Activated CD4-positive, CD25-positive, alpha-beta regulatory T cell (primary cell): ENCODE results near the gene LRFN3.
"Not testable (repeated sequence)": the region's sequence is repeated elsewhere in the genome, so short reads cannot be mapped to it uniquely, and the experiment has no call there.

Experiments
- DNase-seq, 4 experiments: peaks; one replicate each; lab custom pipeline; 2025; lab: John Stamatoyannopoulos, UW

The LRFN3 gene

GRCh38 chr19:35977446-35978222, 41.5 kb downstream of the LRFN3 start:
- no peak for DNase-seq

DNA sequence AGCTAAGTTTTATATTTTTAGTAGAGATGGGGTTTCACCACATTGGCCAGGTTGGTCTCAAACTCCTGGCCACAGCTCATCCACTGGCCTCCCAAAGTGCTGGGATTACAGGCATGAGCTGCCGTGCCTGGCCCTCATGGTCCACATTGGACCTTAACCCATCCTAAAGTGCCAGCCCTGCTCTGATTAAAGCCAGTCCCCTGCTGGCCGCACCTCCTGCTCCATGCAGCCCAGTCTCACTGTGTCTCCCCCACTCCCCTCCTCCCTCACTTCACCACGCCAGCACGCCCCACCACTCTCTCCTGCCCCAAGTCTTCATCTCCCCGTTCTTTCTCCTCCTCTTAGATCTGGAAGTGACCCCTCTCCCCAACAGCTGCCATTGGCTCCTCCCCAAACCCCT, 42.1 kb downstream of the LRFN3 start:
- no peak for DNase-seq

- no peak for DNase-seq
These were observed 42.7 kb downstream of the LRFN3 start for GRCh38 chr19:35978832-35979365.

GRCh38 chr19:35980997-35981396, 44.8 kb downstream of the LRFN3 start:
- not testable (repeated sequence) for DNase-seq

DNA sequence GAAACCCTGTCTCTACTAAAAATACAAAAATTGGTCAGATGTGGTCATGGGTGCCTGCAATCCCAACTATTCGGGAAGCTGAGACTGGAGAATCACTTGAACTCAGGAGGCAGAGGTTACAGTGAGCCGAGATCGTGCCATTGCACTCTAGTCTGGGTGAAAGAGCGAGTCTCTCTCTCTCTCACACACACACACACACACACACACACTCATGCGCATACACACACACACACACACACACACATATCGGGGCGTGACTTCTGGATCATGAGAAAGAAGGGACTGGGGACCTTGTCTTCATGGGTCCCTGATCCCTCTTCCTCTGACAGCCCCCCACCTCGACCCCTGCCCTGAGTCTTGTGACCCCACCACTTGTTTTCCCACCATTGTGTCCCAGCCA, 47.0 kb downstream of the LRFN3 start:
- no peak for DNase-seq

GRCh38 chr19:35986111-35986510, 49.9 kb downstream of the LRFN3 start:
- no peak for DNase-seq

DNA sequence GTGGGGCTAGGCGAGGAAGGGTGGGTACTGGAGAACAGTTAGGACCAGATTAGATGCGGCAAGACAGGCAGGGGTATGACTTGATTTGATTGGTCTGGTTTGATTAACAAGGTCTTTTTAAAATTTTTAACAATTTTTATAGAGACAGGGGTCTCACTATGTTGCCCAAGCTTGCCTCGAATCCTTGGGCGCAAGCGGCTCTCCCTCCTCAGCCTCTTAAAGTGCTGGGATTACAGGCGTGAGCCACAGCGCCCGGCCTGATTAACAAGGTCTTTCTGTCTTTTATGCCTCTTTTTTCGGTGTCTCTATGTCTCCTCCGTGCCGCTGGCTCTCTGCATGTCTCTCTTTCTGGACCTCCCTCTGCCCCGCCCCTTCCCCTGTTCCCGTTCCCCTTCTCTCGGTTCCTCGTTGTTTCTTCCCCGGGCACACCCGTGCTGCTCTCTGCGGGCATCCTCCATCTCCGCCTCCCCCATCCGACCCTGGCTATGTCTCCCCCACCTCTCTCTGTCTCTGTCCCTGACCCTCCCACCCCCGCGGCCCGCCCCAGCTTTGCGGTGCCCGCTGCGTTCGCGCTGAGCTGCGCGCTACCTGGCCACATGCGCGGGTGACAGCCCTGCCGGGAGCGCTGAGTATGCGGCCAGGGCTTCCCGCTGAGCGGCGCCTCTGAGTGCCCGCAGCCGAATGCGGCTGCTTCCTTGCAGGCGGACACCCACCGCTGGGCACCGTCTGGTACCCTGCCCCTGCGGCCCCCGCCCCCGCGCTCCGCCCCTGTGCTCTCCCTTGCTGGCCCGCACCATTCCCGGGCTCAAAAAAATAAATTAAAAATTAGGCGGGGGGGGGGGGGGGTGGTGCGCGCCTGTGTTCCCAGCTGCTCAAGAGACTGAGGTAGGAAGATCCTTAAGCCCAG, 50.7 kb downstream of the LRFN3 start:
- no peak for DNase-seq

- DNase-seq: no peak
These were observed 51.4 kb downstream of the LRFN3 start for GRCh38 chr19:35987571-35987896.

GRCh38 chr19:35988824-35989223, 52.6 kb downstream of the LRFN3 start:
- no peak for DNase-seq

DNA sequence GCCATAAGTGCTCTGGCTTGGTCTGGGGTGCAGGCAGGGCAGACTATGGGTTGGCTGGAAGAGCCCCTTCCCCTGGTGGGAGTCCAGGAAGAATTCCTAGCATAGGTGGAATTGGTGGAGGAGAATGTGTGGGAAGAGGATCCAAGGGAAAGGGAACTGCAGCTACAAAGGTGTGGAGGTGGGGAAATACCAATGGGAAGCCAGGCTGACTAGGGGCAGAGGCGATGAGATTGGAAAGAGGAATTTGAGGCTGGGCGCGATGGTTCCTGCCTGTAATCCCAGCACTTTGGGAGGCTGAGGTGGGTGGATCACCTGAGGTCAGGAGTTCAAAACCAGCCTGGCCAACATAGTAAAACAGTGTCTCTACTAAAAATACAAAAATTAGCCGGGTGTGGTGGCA, 54.0 kb downstream of the LRFN3 start:
- no peak for DNase-seq

DNA sequence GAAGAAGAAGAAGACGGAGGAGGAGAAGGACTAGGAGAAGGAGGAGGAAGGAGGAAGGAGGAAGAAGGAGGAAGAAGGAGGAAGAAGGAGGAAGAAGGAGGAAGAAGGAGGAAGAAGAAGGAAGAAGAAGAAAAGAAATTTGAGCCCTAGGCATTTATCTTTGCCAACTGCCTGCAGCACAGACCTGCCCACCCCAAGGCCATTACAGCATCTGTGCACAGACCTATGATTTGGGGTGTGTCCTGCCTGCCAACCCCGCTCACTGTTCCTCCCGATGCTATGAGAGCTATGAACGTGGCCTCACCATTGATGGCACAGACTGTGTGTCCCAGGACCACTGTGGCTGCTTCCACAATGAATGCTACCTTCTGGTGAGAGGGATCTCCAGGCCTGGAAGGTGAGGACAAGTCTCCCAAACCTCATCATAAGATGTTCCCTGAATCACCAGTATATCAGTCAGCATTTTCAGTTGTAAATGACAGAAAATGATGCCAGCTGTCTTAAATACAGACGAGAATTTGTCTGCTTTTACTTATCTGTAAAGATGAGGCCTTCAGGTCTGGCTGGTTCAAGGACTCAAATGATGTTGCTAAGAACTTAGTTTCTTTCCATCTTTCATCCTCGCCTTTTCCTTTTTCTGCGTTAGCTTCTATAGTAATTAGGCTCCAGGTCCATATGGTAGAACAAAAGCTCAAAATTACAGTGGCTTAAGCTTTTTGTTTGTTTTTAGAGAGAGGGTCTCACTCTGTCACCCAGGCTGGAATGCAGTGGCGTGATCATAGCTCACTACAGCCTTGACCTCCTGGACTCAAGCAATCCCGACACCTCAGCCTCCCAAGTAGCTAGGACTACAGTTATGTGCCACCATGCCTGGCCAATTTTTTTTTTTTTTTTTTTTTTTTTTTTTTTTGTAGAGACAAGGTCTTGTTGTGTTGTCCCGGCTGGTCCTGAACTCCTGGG, 54.9 kb downstream of the LRFN3 start:
- no peak for DNase-seq

GRCh38 chr19:35991731-35992450, 55.7 kb downstream of the LRFN3 start:
- DNase-seq: no peak

DNA sequence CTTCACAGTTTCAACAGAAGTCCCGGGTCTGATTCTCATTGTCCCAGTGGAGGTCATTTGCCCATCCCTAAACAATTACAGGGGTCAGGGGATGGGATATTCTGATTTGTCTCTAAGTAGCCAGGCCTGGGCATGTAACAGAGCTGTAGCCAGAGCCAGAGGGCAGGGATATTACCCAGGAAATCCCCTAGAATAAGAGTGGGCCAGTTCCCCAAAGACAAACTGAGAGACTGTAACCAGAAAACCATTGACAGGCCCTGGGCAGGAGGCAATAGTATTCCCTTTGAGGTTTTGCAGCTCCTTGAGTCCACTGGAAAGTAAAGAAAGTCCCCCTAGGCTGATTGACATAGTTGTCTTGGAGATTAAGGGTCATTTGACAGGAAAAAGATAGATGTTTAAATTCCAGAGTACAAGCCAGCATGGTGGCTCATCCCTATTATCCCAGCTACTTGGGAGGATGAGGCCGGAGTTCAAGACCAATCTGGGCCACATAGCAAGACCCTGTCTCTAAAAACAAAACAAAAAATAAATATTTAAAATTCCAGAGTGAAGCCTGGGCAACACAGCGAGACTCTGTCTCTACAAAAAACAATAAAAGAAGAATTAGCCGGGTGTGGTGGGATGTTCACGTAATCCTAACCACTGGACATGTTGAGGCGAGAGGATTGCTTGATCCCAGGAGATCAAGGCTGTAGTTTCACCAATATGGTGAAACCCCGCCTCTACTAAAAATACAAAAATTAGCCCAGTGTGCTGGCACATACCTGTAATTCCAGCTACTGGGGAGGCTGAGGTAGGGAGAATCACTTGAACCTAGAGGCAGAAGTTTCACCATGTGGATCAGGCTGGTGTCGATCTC, 57.0 kb downstream of the LRFN3 start:
- DNase-seq: no peak

GRCh38 chr19:35993923-35994598, 57.9 kb downstream of the LRFN3 start:
- no peak for DNase-seq
